Measurements from ENCODE around the gene FBXL4.

The FBXL4 gene

GRCh38 chr6:98904096-98904495 is 43.6 kb downstream of the FBXL4 start:
- Mint-ChIP-seq H3K27ac (no peak overlapping the region), H3K36me3 (ENCODE audit: low read depth) (peaks cover 41% of the 10 kb centered on the region), H3K27me3 (ENCODE audit: low read depth, poor library complexity) (no peaks in the 10 kb centered on the region), H3K4me3 (no peak overlapping the region), H3K4me1 (no peaks in the 10 kb centered on the region), H3K9me3 (peaks cover 8% of the 10 kb centered on the region)
- TF ChIP-seq, protein P1, sequence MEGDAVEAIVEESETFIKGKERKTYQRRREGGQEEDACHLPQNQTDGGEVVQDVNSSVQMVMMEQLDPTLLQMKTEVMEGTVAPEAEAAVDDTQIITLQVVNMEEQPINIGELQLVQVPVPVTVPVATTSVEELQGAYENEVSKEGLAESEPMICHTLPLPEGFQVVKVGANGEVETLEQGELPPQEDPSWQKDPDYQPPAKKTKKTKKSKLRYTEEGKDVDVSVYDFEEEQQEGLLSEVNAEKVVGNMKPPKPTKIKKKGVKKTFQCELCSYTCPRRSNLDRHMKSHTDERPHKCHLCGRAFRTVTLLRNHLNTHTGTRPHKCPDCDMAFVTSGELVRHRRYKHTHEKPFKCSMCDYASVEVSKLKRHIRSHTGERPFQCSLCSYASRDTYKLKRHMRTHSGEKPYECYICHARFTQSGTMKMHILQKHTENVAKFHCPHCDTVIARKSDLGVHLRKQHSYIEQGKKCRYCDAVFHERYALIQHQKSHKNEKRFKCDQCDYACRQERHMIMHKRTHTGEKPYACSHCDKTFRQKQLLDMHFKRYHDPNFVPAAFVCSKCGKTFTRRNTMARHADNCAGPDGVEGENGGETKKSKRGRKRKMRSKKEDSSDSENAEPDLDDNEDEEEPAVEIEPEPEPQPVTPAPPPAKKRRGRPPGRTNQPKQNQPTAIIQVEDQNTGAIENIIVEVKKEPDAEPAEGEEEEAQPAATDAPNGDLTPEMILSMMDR (IDR thresholded peaks at IDR 0.05) = no peak
- DNase-seq = no peak

GRCh38 chr6:98900706-98901105 is 47.0 kb downstream of the FBXL4 start:
- Mint-ChIP-seq H3K4me1 (no peaks in the 10 kb centered on the region), H3K9me3 (peaks cover 14% of the 10 kb centered on the region), H3K27me3 (ENCODE audit: low read depth, poor library complexity) (no peaks in the 10 kb centered on the region), H3K36me3 (ENCODE audit: low read depth) (peaks cover 52% of the 10 kb centered on the region), H3K27ac (peak overlapping the region; percentile 0), H3K4me3 (no peak overlapping the region)
- DNase-seq = no peak
- TF ChIP-seq, protein P1 (IDR thresholded peaks at IDR 0.05) = no peak

- Mint-ChIP-seq H3K4me1 (no peaks in the 10 kb centered on the region), H3K36me3 (ENCODE audit: low read depth) (peaks cover 52% of the 10 kb centered on the region), H3K27ac (no peak overlapping the region), H3K9me3 (peaks cover 10% of the 10 kb centered on the region), H3K27me3 (ENCODE audit: low read depth, poor library complexity) (no peaks in the 10 kb centered on the region), H3K4me3 (no peak overlapping the region)
- TF ChIP-seq, protein P1 (IDR thresholded peaks at IDR 0.05) = no peak
- DNase-seq = no peak
Observed at GRCh38 chr6:98894810-98895209, 52.9 kb downstream of the FBXL4 start.

DNA sequence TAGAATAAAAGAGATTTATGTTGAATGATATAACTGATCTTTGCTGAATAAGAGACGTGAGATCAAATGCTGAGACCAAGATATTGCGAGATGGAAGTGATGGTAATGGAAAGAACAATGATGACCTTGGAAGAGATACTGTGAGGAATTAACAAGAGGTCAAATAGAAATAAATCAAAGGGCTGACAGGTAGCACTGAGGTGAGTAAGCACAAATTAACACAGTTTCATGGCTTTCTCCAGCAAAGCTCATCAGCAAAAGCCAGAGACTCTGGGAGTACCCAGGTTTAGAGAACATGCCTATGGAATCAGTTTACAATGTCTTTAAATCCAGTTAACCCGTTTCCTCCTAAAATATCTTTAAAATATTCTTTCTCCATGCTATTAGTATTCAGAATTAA is 60.1 kb downstream of the FBXL4 start:
- peaks cover 4% of the 10 kb centered on the region for H3K9me3 Mint-ChIP-seq
- no peaks in the 10 kb centered on the region for H3K4me1 Mint-ChIP-seq
- no peak for DNase-seq
- H3K36me3 Mint-ChIP-seq (ENCODE audit: low read depth) = peaks cover 42% of the 10 kb centered on the region
- H3K27ac Mint-ChIP-seq = no peak overlapping the region
- TF ChIP-seq, protein P1 (IDR thresholded peaks at IDR 0.05) = no peak
- H3K4me3 Mint-ChIP-seq = no peak overlapping the region
- no peaks in the 10 kb centered on the region for H3K27me3 Mint-ChIP-seq (ENCODE audit: low read depth, poor library complexity)

GRCh38 chr6:98885330-98885729 is 62.4 kb downstream of the FBXL4 start:
- TF ChIP-seq, protein P1 (IDR thresholded peaks at IDR 0.05) = no peak
- DNase-seq = no peak
- Mint-ChIP-seq H3K9me3 (peaks cover 4% of the 10 kb centered on the region), H3K36me3 (ENCODE audit: low read depth) (peaks cover 31% of the 10 kb centered on the region), H3K4me3 (no peak overlapping the region), H3K27ac (no peak overlapping the region), H3K4me1 (peaks cover 7% of the 10 kb centered on the region), H3K27me3 (ENCODE audit: low read depth, poor library complexity) (no peaks in the 10 kb centered on the region)

- no peak for DNase-seq
- peaks cover 17% of the 10 kb centered on the region for H3K36me3 Mint-ChIP-seq (ENCODE audit: low read depth)
- no peaks in the 10 kb centered on the region for H3K27me3 Mint-ChIP-seq (ENCODE audit: low read depth, poor library complexity)
- no peak overlapping the region for H3K27ac Mint-ChIP-seq
- peaks cover 11% of the 10 kb centered on the region for H3K4me1 Mint-ChIP-seq
- TF ChIP-seq, protein P1 (IDR thresholded peaks at IDR 0.05) = no peak
- H3K9me3 Mint-ChIP-seq = no peaks in the 10 kb centered on the region
- no peak overlapping the region for H3K4me3 Mint-ChIP-seq
Observed at GRCh38 chr6:98880486-98880885, 67.3 kb downstream of the FBXL4 start.
